GM21723 (cell line): ENCODE results near the gene BRINP1.
A peak's percentile ranks its signal among the peaks of the same experiment; 100 is the strongest.

Experiments
- ATAC-seq: cut with Tn5 transposase; IDR thresholded peaks from one replicate; pipeline ENCODE4 v1.9.1; 2021; ENCODE audit warnings: mild to moderate bottlenecking, moderate library complexity; ENCODE audit not compliant: unreplicated experiment

BRINP1 gene

DNA sequence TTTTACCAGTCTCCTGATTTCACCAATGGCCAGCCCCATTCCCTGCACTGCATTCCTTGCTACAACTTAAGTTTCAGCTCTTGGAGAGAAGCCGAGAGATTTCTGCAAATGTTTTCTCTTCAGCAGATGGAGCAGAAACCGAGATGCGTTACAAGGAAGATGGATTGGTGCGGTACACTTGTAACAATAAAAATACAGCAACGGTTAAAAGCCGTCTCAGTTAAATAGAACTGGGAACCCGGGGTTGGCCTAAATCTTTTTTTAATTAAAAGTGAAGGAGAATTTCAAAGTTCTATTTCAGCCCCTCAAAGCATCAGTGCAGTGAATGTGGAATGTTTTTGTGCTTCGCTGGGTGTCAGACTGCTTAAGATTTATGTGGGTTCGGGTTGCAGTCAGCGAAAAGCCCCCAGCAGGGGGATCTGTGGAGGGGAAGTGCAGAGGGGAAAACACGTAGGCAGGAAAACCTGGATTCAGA lies 19.8 kb downstream of the BRINP1 start:
- ATAC-seq, result no peak

DNA sequence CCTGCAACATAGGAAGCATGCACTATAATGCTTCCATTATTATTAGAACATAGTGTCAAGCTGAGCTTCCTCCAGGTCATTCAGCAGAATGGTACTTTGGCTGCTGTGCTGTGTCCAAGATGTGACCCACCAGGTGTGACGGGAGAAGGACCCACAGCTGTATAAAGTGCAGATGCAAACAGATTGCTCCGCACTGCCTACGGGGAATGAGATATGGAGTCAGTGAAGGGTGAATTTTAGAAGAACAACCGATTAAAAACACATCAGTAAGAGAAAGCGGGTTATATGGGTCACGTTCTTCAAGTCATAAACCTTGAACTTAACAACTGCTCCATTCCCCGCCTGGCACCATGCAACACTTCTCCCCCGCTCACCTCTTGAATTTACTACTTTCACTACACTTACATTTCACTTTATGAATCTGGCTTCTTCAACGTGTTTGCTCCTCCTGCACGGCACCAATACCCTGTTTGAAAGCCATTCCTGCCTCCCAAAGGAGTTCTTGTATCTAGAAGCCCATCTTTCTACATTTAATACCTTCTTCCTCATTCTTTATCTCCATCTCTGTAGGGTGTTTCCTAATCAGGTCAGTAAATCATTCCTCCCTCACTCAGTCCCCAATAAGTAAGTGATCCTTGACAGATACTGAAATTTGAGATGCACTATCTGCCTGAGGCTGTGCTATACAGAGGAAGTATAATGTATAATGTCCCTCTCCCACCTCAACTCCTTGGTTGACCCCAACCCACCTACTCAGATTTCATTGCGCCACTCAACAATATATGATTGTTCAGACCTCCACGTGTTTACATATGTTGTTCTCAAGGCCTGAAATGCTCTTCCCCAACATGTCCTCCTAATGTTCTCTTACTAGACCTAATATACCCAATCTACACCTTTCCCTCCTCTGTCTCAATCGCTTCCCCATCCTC lies 25.9 kb downstream of the BRINP1 start:
- ATAC-seq, result no peak

DNA sequence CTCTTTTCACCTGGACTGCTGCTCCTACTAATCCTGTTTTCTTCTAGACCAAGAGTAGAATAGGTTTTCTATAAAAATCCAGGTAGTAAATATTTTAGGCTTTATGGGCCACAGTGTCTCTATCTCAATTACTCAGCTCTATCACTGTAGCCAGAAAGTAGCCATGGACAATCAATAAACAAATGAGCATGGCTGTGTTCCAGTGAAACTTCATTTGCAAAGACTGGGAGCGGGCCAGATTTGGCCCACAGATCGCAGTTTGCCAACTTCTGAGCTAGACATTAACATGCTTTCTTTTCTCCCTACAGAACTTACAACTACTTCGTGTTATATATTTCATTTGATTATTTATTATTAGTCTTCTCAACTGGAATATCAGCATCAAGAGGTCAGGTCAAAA lies 30.2 kb downstream of the BRINP1 start:
- ATAC-seq, result no peak

DNA sequence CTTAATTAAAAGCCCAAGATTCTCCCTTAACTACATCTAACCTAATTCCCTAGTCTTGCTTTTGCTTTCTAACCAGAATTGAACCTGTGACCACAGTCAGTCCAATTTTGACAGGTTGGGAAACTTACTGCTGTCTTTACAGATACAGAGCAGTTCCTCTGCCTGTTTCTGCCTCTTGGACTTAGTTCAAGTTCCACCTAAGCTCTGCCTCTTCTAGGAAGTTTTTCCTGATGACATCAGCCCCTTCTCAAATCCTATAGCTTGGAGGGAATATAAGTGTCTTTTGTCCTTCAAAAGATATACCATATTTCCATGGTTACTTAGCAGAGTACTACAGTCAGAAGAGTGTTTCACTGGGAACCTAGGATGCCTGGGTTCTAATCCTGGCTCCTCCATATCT lies 31.7 kb downstream of the BRINP1 start:
- no peak for ATAC-seq

DNA sequence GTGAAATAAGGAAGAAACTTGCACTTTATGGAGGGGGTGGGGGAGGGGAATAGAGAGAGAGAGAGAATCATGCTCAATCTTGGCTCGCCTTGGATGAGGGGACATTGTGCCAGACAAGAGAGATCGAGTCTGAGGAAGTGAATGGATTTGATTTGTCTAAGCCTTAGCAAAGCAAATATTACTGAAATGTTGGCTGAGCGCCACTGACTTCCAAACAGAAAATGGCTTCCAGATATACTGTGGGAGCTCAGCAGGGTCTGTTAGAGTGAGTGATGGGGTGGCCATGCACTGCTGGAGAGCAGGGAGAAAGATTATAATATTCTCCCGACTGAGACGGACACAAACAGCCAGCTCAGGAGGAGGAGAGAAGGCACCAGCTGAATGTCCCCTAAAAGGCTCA lies 34.5 kb downstream of the BRINP1 start:
- no peak for ATAC-seq

DNA sequence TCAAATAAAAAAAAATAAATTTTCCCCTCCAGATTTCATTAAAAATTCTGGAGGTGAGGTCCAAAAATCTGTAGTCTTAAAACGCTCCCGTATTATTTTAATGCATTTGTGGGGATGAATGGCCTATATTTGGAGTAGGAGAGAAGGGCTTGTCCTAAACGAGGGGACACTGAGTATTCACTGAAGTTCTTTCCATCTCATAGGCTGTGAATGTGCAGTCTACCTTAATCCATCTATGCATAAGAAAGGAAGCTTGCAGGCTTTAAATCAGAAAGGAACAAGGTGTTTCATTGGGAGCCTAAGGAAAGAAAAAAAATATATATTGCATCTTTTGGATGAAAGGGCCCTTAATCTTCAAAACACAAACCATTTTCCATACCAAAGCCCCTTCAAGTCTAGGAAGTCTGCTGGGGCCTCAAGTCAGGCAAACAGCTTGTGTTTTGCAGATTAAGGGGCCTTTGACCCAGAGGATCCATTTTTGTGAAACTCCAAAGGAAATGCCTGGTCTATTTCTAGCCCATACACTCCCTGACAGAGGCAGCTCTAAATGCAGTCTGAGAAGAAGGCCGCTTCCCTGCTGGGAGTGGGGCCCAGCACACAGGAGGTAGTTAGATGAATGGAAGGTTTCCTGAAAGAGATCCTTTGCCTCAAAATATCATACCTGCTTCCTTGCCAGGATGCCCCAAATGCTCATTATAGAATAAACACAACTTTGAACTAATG lies 35.6 kb downstream of the BRINP1 start:
- ATAC-seq, result no peak

DNA sequence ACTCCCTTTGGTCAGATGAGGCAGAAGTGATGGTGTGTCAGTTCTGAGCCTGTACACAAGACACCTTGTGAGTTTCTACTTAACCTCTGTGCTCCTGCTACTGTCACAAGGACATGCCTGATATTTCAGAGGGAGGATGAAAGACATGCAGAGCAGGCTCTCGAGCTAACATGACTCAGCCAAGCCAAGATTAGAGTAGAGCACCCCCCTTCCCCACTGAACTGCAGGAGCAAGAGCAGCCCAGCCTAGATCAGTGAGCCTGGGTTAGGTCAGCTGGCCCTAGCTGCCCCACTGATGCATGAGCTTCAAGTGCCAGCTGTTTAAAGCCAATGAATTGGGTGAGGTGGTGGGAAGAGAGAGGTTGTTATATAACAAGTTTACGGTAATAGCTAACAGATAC lies 36.7 kb downstream of the BRINP1 start:
- ATAC-seq, result no peak

DNA sequence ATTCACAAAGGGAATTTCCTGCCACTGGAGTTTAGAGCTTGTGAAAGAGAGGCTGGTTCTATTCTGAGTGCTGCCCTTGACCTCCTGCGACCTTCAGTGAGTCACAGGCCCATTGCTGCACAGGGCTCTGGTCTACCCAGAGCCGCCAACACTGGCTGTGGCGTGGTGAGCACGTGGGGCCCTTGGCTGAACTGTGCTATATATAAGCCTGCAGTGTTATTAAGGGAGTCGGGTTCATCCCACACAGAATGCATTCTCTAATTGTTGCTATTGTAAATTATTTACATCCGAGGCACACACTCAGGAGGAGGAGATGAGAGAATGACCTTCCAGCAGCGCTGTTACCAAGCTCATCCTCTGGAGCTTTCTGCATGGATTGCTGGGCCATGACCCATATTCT lies 47.1 kb downstream of the BRINP1 start:
- no peak for ATAC-seq

DNA sequence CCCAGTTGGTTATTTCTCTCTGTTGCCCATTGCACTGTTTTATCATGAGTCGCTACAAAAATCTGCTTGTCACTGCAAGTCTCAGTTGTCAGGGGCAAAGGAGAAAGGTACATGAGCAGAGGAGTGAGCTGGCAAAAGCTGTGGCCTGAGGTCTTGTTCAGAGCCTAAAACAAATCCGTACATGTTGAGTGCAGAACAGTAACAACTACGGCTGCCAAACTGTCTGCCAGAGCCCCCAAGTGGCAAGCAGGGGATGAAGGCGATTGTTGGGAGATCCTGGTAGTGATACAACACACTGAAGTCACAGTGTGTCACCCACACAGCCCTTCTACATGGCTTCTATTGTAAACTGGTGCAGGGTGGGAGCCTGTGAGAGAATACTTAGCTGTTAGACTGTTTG lies 50.9 kb downstream of the BRINP1 start:
- ATAC-seq, result no peak

DNA sequence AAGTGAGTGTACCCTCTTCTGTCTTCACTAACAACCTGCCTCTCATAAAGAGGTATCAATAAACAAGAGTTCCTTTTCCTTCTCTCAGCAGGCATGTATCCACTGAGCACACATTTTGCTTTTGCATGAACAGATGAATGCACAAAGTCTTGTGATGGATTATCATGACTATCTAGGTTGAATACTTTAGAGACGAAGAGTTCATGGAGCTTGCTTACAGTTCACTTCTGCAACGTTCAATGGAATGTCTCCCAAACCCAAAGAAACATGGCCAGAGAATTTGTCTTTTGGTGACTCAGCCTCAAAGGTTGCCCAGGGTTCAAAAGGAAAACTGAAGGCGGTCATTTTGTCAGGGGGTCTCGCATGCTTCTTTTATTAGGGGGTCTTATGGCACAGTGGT lies 55.4 kb downstream of the BRINP1 start:
- ATAC-seq, result no peak

DNA sequence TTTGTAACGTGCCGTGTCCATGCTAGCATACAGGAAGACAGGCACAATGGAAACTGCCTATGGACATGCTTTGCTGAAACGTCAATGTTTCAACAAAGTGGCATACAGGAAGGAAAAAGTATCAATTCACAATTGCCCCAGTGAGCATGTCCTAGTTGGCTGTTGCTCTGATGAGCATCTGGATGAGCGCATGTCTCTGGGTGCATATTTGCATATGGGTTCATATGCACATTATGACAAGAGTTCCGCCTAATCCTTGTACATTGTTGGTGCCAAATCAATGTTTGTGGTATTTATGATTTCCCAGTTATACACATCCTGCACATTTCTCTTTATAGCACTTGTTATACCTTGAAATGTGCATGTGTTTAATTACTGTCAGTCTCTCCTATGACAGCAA lies 58.5 kb downstream of the BRINP1 start:
- ATAC-seq, result no peak

DNA sequence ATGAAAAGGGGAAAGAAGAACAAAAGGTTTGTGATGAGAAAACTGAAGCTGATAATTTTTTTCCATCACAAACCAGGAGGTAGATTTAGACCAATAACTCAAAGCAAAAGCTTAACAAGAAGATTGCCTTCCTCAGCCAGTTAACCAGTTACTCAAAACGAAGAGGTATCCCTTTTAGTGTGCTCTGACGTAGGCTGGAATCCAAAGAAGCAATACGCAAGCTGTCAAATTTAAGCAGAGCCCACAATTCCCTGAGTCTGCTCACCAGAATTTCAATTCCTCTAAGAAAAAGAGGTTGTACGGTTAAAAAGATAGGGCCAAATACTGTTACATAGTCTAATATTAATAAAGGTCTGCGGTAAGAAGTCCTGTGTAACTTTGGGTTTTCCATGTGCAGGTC lies 61.8 kb downstream of the BRINP1 start:
- ATAC-seq, result no peak

DNA sequence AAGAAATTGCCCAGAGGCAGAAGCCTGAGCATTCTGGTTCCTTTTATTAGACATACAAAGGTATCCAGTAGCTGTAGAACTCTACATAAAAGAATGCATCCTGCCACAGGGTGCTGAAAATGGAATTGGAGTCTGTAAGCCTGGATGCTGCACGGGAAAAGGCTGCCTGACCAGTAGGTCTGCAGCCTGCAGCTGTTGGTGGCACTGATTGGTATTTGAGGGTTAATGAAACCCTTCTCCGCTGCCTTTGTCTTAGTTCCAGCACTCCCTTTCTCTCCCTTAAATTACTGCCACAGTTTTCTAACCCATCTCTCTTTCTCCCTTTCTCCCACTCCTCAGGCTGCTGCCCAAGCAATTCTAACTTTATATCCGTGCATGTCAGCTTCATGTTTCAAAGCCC lies 64.7 kb downstream of the BRINP1 start:
- ATAC-seq, result no peak

DNA sequence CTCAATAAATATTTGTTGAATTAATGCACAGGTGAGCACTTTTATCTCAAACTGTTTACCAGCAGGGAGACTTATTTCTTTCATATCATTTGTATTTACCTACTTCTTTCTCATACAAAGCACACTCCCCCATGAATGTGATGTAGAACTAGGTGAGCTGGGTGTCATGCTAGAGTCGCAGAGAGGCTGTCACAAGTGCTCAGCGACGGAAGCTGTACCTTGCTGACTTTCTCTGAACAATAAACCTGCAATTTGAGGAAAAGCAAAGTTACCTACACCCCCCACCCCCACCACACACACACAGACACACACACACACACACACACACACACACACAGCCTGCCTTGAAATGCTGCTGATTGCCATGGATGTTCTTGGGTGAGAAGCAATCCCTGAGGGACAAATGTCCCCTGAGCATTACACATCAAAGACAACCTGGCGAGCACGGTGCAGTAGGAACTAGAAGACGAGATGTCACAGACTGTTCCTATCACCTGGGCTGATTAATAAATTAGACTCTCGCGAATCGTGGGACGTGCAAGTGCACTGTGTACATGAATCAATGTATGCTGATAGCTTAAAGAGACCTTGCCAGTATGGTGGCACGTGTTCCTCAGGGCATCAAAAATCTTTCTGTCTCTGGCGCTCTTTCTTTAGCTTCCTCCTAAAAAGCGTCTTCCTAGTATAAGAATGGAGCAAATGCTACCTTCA lies 66.1 kb downstream of the BRINP1 start:
- no peak for ATAC-seq

DNA sequence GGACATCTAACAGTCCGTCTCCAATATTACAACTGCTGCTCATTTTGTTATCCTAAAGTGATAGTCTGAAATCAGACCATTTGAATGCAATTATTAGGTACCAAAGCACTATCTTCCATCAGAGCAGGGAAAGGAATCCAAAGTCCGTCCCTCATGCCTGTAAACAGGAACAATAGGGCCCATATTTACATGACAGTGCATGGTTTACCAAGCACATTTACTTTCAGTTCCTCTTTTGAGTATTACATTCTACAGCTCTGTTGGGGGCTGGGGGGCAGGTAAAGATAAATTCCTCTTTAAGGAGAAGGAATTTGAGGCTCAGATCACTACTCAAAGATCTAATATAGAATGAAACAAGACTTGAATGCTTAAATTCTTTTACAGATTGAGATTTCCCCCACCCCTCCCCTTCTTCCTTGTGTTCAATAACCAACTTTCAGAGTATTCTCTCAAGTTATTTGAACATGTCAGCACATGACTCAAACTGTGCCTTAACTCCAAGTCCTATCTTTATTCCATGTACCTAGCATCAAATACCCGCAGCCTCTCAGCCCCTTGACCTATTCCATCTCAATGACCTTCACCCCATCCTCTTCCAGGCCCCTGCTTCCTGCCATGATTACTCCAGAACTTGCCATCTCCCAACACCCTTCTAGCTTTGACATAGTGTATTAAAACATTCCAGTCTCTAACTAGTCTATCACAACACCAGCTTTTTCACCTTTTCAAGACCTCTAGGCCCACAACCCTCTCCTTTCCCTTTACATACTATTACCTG lies 71.0 kb downstream of the BRINP1 start:
- peak; percentile 97 for ATAC-seq

DNA sequence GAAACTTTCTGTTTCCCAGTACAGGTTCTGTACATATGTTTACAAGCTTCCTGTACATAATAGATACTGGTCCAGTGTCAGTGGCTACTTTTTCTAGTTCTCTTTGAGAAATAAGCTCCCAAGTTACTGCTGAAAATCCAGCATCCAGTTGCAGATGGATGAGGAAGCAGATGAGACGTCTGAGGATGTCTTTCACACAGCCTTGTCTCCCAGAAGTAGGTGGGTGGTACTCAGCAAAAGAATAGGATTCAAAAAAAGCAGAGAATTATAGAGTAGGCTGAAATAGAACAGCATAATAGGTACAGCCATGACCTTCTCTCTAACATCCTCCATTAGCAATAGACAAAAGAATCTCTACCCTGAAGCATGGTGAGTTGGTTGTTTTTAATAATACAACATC lies 77.7 kb downstream of the BRINP1 start:
- ATAC-seq, result no peak

DNA sequence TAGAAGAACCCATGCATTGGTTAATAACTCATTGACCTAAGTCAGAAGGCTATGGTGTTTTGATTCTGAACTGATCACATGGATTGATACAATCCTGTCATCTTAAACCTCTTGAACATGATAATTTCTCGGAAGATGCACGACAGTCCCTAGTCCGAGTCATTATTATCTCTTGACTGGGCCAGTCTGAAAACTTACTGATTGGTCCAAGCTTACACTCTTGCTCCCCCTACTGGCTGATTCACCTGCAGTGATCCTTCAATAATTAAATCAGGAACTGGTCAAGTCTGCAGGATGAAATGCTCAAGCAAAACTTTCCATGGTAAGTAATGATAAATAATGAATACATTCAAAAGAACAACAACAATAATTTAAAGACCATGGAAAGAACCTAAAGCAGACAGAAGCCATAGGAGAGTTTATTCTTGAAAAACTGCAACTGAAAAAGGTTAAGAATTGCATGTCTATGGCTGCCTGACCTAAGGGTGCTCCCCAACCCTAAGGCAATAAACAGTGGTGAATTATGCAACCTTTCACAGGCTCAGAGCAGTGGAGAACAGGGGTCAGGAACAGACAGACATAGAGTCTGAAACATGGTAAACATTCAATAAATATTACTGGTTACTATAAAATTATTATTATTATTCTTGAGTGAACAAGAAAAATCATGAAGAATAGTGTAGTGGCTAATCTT lies 79.3 kb downstream of the BRINP1 start:
- peak; percentile 71 for ATAC-seq

DNA sequence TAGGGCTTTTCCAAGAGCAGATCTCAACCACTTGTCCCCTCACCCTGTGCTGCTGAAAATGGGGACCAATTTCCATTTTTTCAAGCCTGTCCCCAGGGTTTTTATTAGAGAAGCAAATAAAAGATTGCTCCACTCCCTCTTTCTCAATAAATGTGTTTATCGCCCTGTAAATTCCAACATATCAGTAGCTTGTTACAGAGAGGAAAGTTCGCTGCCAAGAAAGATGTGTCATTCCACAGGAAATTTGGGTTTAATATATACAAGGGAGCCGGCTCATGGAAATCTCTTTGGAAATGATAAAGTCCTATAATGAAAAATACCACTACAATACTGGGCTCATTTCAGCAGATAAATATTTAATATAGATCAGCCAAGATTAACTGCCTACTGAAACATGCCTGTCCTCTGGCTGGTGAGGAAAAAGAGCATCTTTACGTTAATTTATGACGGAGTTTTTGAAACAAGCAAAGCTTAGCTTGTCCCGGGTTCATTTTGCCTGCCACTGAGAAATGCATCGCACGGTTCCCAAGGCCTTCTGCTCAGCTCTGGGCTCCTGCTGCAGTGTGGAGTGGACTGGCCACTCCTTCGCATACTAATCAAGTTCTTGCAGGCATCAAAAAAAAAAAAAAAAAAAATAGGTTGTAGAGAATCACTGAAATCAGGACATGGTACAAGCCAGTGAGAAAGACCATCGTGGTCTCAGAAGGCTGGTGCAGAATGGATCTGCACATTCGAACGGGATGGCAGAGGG lies 84.5 kb downstream of the BRINP1 start:
- ATAC-seq, result no peak

DNA sequence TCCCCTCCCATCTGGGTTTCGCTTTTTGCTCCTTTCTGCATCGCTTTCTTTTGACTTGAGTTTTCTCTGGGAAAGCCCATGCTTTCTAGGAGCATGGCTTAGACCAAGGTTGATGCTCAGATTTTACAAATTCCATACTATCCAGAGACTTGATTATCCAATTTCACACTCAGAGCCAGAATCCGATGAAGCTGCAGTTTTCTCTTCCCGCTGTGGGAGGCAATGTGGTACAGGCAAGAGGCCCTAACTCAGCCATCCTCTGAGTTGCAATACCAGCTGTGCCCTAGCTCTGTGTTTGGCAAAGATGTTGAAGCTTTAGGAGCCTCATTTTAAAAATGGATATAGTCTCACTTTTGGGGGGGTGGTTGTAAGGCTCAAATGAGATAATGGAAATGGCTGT lies 85.1 kb downstream of the BRINP1 start:
- ATAC-seq, result no peak
